Body of pancreas (tissue), 4 donors: ENCODE data around the gene CFI.

Source experiments
- POLR2A ChIP-seq, 3 donors: fragments of 450-650 bp; IDR thresholded peaks; one replicate each; pipeline ENCODE4 v1.6.1; 2016; ENCODE audit warnings: antibody characterized with exemption in 3 of 3, mild to moderate bottlenecking in 2 of 3
- TF ChIP-seq, protein P1 (sequence below), 7 experiments: fragments of 450-650 bp in 4 of 7; fragments of 200-600 bp in 3 of 7; sonication (generic) in 3 of 7; IDR thresholded peaks; one replicate each; pipeline ENCODE4 v1.5.1; 2016 to 2019; ENCODE audit warnings: antibody characterized with exemption in 7 of 7

DNA sequence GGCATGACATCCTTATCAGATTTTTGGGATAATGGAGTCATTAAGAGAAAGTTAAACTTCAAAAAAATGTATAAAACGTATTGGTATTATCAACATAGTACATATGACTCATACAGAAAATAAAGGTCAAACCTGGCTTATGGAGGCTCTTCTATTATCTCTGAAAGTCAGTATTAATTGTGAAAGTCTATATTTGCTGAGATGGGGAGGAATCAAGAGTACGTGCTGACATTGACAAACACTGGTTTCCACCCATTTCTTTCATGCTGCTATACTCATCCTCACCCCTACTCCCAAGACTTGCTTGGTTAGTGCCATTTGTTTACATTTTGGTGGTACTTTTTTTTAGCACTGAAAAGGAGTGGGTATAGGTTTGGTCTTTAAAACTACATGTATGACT, 41.1 kb downstream of the CFI start:
- TF ChIP-seq, protein P1, sequence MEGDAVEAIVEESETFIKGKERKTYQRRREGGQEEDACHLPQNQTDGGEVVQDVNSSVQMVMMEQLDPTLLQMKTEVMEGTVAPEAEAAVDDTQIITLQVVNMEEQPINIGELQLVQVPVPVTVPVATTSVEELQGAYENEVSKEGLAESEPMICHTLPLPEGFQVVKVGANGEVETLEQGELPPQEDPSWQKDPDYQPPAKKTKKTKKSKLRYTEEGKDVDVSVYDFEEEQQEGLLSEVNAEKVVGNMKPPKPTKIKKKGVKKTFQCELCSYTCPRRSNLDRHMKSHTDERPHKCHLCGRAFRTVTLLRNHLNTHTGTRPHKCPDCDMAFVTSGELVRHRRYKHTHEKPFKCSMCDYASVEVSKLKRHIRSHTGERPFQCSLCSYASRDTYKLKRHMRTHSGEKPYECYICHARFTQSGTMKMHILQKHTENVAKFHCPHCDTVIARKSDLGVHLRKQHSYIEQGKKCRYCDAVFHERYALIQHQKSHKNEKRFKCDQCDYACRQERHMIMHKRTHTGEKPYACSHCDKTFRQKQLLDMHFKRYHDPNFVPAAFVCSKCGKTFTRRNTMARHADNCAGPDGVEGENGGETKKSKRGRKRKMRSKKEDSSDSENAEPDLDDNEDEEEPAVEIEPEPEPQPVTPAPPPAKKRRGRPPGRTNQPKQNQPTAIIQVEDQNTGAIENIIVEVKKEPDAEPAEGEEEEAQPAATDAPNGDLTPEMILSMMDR (IDR thresholded peaks at IDR 0.05): no peak
- TF ChIP-seq POLR2A (IDR thresholded peaks at IDR 0.05): no peak
